Endothelial cell of umbilical vein (primary cell): Measurements from ENCODE around the gene PPP1R9A. TPM values are rescaled to one million over a fixed set of nuclear protein-coding genes. Genes with fewer than 3 reads are reported as not detected.

ENCODE experiments used
- BruUV-seq: library from RNA; stranded (reverse); fragments of 400-500 nt; replicated peaks from 2 replicates; lab custom pipeline; 2021; lab: Mats Ljungman, UMichigan
- CTCF ChIA-PET: fragments of 300-600, 350-600 bp; sonication (Branson Sonifier 250); formaldehyde crosslinking; loops from one replicate; lab custom pipeline; 2021; ENCODE audit warnings: antibody characterized with exemption, inconsistent platforms; lab: Charles Lee
- POLR2A ChIA-PET: fragments of 300-600, 350-600 bp; sonication (Branson Sonifier 250); formaldehyde crosslinking; loops from one replicate; lab custom pipeline; 2021; ENCODE audit warnings: antibody characterized with exemption, inconsistent platforms; lab: Charles Lee
- DNase-seq: peaks from one replicate; pipeline ENCODE4 v3.0.0-alpha.2; 2011; ENCODE audit warnings: low read depth, low spot score
- FAIRE-seq: peaks from 2 replicates; lab custom pipeline; 2011; peaks lifted over from hg19 to GRCh38; lab: Jason Lieb, UNC
- H2AFZ ChIP-seq: 2 replicates; pipeline ENCODE4 v1.6.0; 2012; ENCODE audit warnings: low read depth, low read length, control low read depth, inconsistent platforms
- H3K27ac ChIP-seq: 2 replicates; pipeline ENCODE4 v1.5.1; 2011; ENCODE audit warnings: low read depth, mild to moderate bottlenecking, control low read depth, low read length, moderate library complexity; ENCODE audit not compliant: insufficient read depth
- H3K27me3 ChIP-seq, 2 experiments: 2 replicates each; pipeline versions ENCODE4 v1.6.0 to v1.6.1; 2011; ENCODE audit warnings: low read length in 2 of 2, mixed read lengths in 1 of 2; ENCODE audit not compliant: control insufficient read depth in 2 of 2, insufficient read depth in 2 of 2
- H3K36me3 ChIP-seq, 2 experiments: 2 replicates in 1 of 2; 3 replicates in 1 of 2; pipeline ENCODE4 v1.5.1; 2011; ENCODE audit warnings: low read length in 2 of 2, mild to moderate bottlenecking in 1 of 2, moderate library complexity in 1 of 2; ENCODE audit not compliant: control insufficient read depth in 2 of 2, insufficient read depth in 2 of 2; ENCODE audit errors: extremely low read depth in 1 of 2
- H3K4me1 ChIP-seq: 3 replicates; pipeline ENCODE4 v1.5.1; 2011; ENCODE audit warnings: mild to moderate bottlenecking, low read length; ENCODE audit not compliant: control insufficient read depth, insufficient read depth; ENCODE audit errors: extremely low read depth
- H3K4me2 ChIP-seq: 2 replicates; pipeline ENCODE4 v1.6.1; 2011; ENCODE audit warnings: low read length, control low read depth, mixed read lengths; ENCODE audit not compliant: insufficient read depth
- H3K4me3 ChIP-seq, 3 experiments: fragments of 200-600 bp in 1 of 3; sonication (generic), shearing (Covaris generic) in 1 of 3; replicated peaks in 1 of 3; 2 replicates each; pipeline ENCODE4 v1.5.1; 2011 to 2016; ENCODE audit warnings: control low read depth in 3 of 3, low read length in 3 of 3, mild to moderate bottlenecking in 2 of 3, inconsistent platforms in 1 of 3, low read depth in 1 of 3, moderate library complexity in 1 of 3; ENCODE audit not compliant: insufficient read depth in 1 of 3
- H3K79me2 ChIP-seq: 2 replicates; pipeline ENCODE4 v1.6.0; 2012; ENCODE audit warnings: low read length, inconsistent platforms; ENCODE audit not compliant: control insufficient read depth, insufficient read depth
- H3K9ac ChIP-seq: replicated peaks from 2 replicates; pipeline ENCODE3; 2011; ENCODE audit warnings: low read length, control low read depth; ENCODE audit not compliant: insufficient read depth; ENCODE audit errors: extremely low read depth
- H3K9me1 ChIP-seq: replicated peaks from 3 replicates; pipeline ENCODE4 v1.6.0; 2011; ENCODE audit warnings: mild to moderate bottlenecking, low read length; ENCODE audit not compliant: control insufficient read depth, insufficient read depth; ENCODE audit errors: extremely low read depth
- H3K9me3 ChIP-seq: replicated peaks from 2 replicates; pipeline ENCODE4 v1.5.1; 2012; ENCODE audit warnings: low read length, inconsistent platforms; ENCODE audit not compliant: control insufficient read depth, insufficient read depth
- H4K20me1 ChIP-seq: replicated peaks from 2 replicates; pipeline ENCODE3; 2011; ENCODE audit warnings: mild to moderate bottlenecking, low read length; ENCODE audit not compliant: control insufficient read depth, insufficient read depth; ENCODE audit errors: extremely low read depth
- CTCF ChIP-seq, 2 donors: IDR thresholded peaks; 1 replicate in 1 of 2; 2 replicates in 1 of 2; pipeline ENCODE4 v1.5.1; 2011; ENCODE audit warnings: low read length in 2 of 2, mild to moderate bottlenecking in 2 of 2, moderate library complexity in 2 of 2, control low read depth in 1 of 2, inconsistent platforms in 1 of 2, low read depth in 1 of 2; ENCODE audit not compliant: insufficient read depth in 1 of 2; ENCODE audit errors: extremely low read depth in 1 of 2
- EZH2 ChIP-seq: IDR thresholded peaks from 2 replicates; pipeline ENCODE4 v1.6.1; 2012; ENCODE audit warnings: borderline replicate concordance, low read depth, mild to moderate bottlenecking, moderate library complexity, low read length, inconsistent platforms; ENCODE audit not compliant: severe bottlenecking
- FOS ChIP-seq: IDR thresholded peaks from 2 replicates; pipeline ENCODE4 v1.6.1; 2011; ENCODE audit warnings: mild to moderate bottlenecking, low read length, moderate library complexity, borderline replicate concordance; ENCODE audit not compliant: insufficient read depth
- GATA2 ChIP-seq: IDR thresholded peaks from 2 replicates; pipeline ENCODE4 v1.7.0; 2011; ENCODE audit warnings: low read depth, mild to moderate bottlenecking, moderate library complexity, mixed read lengths, low read length; ENCODE audit not compliant: insufficient read length, insufficient read depth
- JUN ChIP-seq: IDR thresholded peaks from 2 replicates; pipeline ENCODE4 v1.6.1; 2011; ENCODE audit warnings: borderline replicate concordance, low read depth; ENCODE audit not compliant: insufficient read length, insufficient read depth
- MAX ChIP-seq: IDR thresholded peaks from 2 replicates; pipeline ENCODE4 v1.6.1; 2011; ENCODE audit not compliant: insufficient read depth, insufficient read length
- MYC ChIP-seq: IDR thresholded peaks from one replicate; pipeline ENCODE4 v1.6.1; 2011; ENCODE audit warnings: mild to moderate bottlenecking, low read depth, low read length
- POLR2A ChIP-seq: IDR thresholded peaks from 2 replicates; pipeline ENCODE4 v1.6.1; 2012; ENCODE audit warnings: low read depth, mild to moderate bottlenecking, control low read depth, low read length
- POLR2AphosphoS5 ChIP-seq: IDR thresholded peaks from 2 replicates; pipeline ENCODE4 v1.6.1; 2012; ENCODE audit warnings: low read depth, mild to moderate bottlenecking, control low read depth, low read length, moderate library complexity; ENCODE audit not compliant: insufficient read depth
- dilution Hi-C: fragments of 300-500 bp; cut with MboI; formaldehyde crosslinking; loops from one replicate; pipeline ENCODE4 v1.15.0; 2019; ENCODE audit warnings: low sequenced_read_pairs; ENCODE audit not compliant: extremely low pct_ligation_motif_present
- intact Hi-C: fragments of 100-400 bp; cut with micrococcal nuclease; formaldehyde crosslinking; loops from one replicate; pipeline ENCODE4 v1.10.0; 2022
- polyA plus RNA-seq, 4 experiments: library from polyadenylated mRNA; depleted of rRNA in 3 of 4; stranded (reverse) in 3 of 4; unstranded in 1 of 4; fragments of >200 nt; gene quantifications; 2 replicates each; pipeline versions ENCODE4 v1.2.1 to v1.2.3, GENCODE V29; 2011 to 2012; ENCODE audit warnings: missing spikeins in 1 of 4
- total RNA-seq: library from RNA; stranded (reverse); gene quantifications from 2 replicates; pipeline ENCODE4 v1.2.3, GENCODE V29; 2021

The PPP1R9A gene
- total and polyA plus RNA-seq, 2 donors (not counting 3 experiments of a cell fraction or from before 2014, with no cell fraction given) = 0.50 to 3.0 TPM

GRCh38 chr7:94973844-94974243 lies 66.5 kb downstream of the PPP1R9A start:
- no peak for FAIRE-seq
- intact Hi-C loops (no loop called here), dilution Hi-C loops (no loop called here)
- H3K79me2 ChIP-seq = no peaks in the 10 kb centered on the region
- H4K20me1 ChIP-seq = no peaks in the 10 kb centered on the region
- H3K4me2 ChIP-seq = no peak overlapping the region
- BruUV-seq = no TSS peak
- no peak overlapping the region for H3K27ac ChIP-seq
- H3K27me3 ChIP-seq = no peaks in the 10 kb centered on the region
- no peak for TF ChIP-seq MYC
- TF ChIP-seq POLR2AphosphoS5 = no peak
- H3K9me1 ChIP-seq = no peaks in the 10 kb centered on the region
- no peak overlapping the region for H3K4me3 ChIP-seq
- DNase-seq = no peak
- H2AFZ ChIP-seq = no peak overlapping the region
- no peaks in the 10 kb centered on the region for H3K36me3 ChIP-seq
- POLR2A ChIA-PET = no interaction called here
- no peak overlapping the region for H3K9ac ChIP-seq
- CTCF ChIA-PET = interaction anchor here (1.3 kb wide), 1 partner anchor 166 kb away, joined by 3 read pairs; no protein-coding TSS in a partner anchor
- peaks cover 9% of the 10 kb centered on the region for H3K4me1 ChIP-seq
- no peaks in the 10 kb centered on the region for H3K9me3 ChIP-seq

GRCh38 chr7:94974423-94974822 lies 67.0 kb downstream of the PPP1R9A start:
- ChIA-PET CTCF (interaction anchor here (0.8 to 1.3 kb wide), 2 partner anchors 165 to 190 kb away, joined by 3 read pairs; no protein-coding TSS in a partner anchor), POLR2A (no interaction called here)
- intact Hi-C loops (no loop called here), dilution Hi-C loops (no loop called here)
- FAIRE-seq = no peak
- no peak overlapping the region for H3K27ac ChIP-seq
- H3K9ac ChIP-seq = no peak overlapping the region
- H2AFZ ChIP-seq = no peak overlapping the region
- H3K9me3 ChIP-seq = no peaks in the 10 kb centered on the region
- TF ChIP-seq MYC = no peak
- no peak for TF ChIP-seq FOS
- TF ChIP-seq EZH2 = no peak
- no peak for TF ChIP-seq CTCF (IDR thresholded peaks at IDR 0.05; ENCODE audit: extremely low read depth in 1 of 2, insufficient read depth in 1 of 2, low read depth in 1 of 2, low read length in 2 of 2)
- TF ChIP-seq MAX = no peak
- TF ChIP-seq JUN = no peak
- no peak for TF ChIP-seq POLR2AphosphoS5
- no peak for TF ChIP-seq GATA2
- TF ChIP-seq POLR2A = no peak
- H3K4me2 ChIP-seq = no peak overlapping the region
- no peaks in the 10 kb centered on the region for H3K9me1 ChIP-seq
- no peaks in the 10 kb centered on the region for H3K36me3 ChIP-seq
- no peak for DNase-seq
- no peaks in the 10 kb centered on the region for H3K79me2 ChIP-seq
- H3K27me3 ChIP-seq = no peaks in the 10 kb centered on the region
- peaks cover 9% of the 10 kb centered on the region for H3K4me1 ChIP-seq
- H4K20me1 ChIP-seq = no peaks in the 10 kb centered on the region
- no TSS peak for BruUV-seq
- no peak overlapping the region for H3K4me3 ChIP-seq
